NCI-H1092 (cell line): ENCODE measurements around the gene EPHB2.

ENCODE experiments used
- DNase-seq: peaks from one replicate; lab custom pipeline; 2025; lab: John Stamatoyannopoulos, UW

Gene EPHB2

GRCh38 chr1:22803833-22804232, 93.2 kb downstream of the EPHB2 start:
- DNase-seq, result no peak

- no peak for DNase-seq
These were observed 93.8 kb downstream of the EPHB2 start for GRCh38 chr1:22804406-22804805.

- no peak for DNase-seq
These were observed 94.5 kb downstream of the EPHB2 start for GRCh38 chr1:22804969-22805671.

DNA sequence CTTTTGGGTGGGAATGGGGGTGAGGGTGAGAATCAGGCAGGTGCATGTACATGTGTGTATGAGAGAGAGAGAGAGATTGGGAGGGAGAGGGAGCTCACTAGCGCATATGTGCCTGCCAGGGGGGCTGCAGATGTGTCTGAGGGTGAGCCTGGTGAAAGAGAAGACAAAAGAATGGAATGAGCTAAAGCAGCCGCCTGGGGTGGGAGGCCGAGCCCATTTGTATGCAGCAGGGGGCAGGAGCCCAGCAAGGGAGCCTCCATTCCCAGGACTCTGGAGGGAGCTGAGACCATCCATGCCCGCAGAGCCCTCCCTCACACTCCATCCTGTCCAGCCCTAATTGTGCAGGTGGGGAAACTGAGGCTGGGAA, 95.0 kb downstream of the EPHB2 start:
- peak; percentile 37 for DNase-seq

- DNase-seq, result peak; percentile 74
These were observed 95.9 kb downstream of the EPHB2 start for GRCh38 chr1:22806584-22806983.

- no peak for DNase-seq
These were observed 96.7 kb downstream of the EPHB2 start for GRCh38 chr1:22807340-22807739.

DNA sequence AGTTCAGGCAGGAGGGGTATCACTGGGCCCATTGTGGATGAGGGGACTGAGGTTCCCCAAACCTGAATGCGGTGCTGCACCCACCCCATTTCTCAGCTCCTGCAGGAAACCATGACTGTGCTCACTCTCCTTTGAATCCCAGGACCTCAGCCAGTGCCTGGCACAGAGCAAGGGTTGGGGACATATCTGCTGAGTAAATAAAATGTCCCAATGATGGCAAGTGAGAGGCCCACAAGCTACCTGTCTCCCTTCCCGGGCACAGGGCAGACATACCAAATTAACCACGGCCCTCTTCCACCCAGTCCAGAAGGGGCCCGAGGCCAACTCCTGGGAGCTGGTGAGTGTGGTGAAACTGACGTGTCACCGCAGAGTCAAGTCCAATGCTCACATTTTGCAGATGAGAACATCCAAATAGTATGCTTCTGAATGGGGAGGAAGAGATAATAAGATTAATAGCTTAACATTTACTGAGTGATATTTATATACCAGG, 97.6 kb downstream of the EPHB2 start:
- DNase-seq, result no peak

DNA sequence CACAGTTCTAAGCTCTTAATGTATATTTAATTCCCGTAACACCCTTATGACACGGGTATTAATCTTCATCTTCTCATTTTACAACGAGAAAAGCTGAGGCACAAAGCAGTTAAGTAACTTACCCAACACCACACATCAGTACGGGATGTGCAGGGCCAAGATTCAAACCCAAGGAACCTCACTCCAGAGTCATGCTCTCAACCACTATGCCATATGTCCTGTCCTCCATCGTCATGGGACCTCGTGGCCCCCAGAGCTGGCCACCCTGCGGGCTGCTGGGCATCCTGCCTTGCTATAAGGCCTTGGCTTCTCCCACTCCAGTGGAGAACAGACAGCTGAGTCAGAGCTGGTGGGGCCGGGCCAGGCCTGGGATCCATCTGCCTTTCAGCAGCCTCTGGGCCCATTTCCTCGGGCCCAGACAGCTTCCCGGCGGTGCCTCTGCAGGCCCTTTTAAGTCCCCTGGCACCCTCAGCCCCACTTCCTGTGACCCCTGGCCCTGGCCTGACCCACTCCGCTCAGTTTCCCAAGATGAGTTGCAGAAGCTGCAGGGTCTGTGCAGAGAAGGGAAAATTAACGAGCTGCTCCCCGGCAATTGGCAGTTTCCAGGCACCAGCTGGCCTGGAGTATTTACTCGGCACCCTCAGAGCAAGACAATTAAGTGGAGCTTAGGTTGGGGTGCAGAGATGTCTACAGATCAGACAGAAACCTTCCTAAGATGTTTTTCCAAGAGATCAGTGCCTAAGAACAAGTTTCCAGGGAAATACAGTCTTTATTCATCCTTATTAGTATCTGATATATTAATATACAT, 98.2 kb downstream of the EPHB2 start:
- peak; percentile 49 for DNase-seq

DNA sequence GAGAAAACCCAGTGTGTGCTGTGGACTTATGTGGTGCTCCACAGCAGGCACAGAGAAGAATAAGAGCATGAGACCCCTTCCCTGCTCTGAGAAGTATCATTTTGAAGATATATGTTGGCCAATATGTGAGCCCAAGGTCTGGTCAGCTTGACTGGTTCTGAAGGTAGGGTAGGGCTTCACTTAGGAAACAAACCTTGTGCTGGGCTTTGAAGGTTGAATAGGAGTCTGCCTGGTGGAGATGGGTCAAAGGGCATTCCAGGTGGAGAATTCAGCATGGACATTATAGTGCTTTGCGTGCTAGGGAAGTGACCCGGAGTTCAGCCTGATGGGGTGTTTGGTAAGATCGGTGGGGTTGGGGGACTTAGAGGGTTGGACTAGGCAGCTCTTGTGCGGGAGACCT, 99.1 kb downstream of the EPHB2 start:
- DNase-seq, result no peak

DNA sequence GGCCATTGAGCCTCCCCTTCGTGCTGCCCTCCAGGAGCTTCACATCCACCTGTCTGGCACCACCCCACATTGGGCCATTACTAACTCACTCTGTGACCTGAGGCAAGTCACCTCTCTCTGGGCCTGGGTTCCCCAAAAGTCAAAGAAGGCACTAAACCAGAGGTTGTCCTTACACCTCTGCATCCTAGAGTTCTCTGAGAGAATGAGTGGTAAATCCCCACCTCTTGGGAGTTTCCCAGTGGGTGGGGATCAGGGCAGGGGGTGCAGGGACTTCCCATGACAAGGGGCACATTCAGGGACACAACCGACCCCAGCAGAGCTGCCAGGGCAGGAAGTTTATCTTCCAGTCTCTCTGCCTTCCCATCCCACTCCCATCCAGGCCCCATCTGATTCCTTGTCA, 99.7 kb downstream of the EPHB2 start:
- no peak for DNase-seq

GRCh38 chr1:22812092-22812880, 101.6 kb downstream of the EPHB2 start:
- no peak for DNase-seq

DNA sequence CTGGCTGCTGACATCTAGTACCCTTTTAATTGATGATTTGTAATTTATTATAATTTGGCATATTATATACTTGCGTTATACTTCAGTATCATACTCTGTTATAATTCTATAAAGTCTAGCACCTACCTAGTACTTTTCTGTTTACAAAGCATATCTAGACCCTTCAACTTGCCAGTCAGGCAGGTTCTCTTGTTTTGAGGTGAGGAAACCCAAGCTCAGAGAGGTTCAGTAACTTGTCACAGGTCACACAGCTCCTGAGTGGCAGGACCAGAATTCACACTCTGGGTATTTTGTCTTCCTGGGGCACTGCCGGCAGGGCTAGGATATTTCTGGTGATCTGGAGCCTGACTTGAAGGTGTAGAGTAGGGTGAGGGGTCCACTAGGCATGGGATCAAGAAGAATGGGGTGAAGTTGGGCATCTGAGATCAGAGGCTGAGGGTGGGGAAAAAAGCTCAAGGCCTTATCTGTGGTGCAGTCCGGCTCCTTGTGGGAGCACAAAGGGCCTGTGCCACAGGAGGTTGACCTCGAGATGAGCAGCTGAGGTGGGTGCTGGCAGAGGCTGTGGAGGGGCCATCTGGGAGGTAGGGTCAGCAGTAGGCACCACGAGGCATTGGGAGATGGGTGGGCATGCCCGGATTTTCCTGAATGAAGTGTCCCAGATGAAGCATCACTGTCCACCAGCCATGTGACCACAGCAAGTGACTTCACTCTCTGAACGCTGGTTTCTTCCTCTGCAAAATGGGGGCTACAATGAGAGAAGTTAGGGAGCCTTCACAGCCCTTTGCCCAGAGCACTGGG, 102.6 kb downstream of the EPHB2 start:
- DNase-seq, result no peak

DNA sequence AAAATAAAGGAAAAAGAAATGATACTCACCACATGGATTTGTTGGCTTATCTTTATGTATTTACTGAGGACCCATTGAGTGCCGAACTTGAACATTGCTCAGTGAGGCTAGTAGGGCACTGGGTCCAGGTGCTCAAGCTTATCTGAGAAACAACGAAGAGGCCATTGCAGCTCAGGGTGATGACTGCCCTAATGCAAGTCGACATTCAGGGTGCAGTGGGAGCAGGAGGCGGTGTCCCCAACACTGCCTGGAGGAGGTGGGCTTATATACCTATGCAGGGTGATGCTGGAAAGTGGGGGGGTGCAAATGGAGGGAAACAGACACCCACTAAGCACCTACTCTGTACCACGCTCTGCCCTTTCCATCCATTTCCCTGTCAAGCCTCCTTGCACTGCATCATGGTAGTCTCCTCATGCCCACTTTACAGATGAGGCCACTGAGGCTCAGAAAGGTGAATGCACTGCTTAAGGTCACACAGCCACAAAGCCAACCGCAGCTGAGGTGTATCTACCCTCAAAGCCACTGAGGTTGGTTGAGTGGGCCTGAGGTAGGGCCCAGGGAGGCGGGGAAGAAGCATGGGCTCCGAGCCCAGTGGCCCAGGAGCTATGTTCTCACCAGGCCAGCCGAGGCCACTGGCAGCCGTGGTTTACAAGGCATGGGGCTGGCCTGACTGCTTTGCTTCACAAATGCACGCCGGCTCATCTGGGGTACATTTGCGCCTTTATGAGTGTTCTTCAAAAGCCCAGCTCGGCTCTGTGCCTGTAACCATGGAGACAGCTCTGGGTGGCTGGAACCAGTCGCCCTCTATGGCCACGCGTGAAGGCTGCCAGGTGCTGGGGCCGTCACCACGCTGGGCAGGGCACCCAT, 103.8 kb downstream of the EPHB2 start:
- DNase-seq, result peak; percentile 98

- DNase-seq, result no peak
These were observed 104.4 kb downstream of the EPHB2 start for GRCh38 chr1:22815043-22815365.

DNA sequence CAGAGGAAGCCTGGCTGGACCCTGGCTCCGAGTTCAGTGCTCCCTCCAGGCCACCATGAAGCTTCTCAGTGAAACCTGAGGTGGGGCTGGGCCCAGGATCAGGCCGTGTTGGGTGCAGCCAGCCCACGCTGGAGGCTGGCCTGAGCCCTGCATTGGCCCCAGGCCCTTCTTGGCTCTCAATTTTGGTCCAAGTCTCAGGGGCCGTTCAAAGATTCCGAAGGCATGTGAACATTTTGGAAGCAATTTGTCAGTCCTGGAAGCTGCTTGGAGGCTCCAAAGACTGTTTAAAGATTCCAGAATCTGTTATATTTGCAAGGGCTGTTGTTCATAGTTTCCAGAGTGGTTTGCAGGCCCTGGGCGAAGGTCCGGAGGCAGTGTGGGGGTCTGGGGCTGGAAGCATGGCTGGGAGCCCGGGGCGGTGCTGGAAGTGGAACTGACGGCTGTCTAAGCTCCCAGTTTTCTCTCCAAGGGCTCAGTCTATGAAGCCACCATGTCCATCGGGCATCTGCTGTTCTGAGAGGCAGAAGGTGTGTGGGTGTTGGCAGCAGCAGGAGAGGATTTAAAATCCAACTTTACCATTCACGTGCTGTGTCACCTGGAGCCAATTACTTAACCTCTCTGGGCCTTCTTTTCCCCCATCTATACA, 104.9 kb downstream of the EPHB2 start:
- DNase-seq, result no peak

- DNase-seq, result no peak
These were observed 105.6 kb downstream of the EPHB2 start for GRCh38 chr1:22816067-22816775.

DNA sequence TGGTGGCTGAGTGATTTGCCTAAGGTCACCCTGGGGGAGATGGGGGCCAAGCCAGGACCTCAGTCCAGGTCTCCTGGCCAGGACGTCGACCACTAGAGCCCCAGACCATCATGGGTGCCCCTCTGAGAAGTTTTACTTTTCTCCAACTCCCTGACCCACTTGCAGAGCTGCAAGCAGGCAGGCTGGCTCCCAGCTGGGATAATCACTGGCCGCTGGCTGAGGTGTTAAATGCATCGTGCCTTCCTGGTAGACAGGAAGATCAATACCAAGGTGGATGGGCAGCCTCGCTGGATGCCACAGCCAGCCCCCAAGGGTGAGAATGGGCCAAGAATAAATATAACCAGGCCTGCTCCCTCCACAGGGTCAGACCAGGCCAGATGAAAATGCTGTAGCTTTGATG, 106.2 kb downstream of the EPHB2 start:
- no peak for DNase-seq

GRCh38 chr1:22817462-22817861, 106.8 kb downstream of the EPHB2 start:
- no peak for DNase-seq

DNA sequence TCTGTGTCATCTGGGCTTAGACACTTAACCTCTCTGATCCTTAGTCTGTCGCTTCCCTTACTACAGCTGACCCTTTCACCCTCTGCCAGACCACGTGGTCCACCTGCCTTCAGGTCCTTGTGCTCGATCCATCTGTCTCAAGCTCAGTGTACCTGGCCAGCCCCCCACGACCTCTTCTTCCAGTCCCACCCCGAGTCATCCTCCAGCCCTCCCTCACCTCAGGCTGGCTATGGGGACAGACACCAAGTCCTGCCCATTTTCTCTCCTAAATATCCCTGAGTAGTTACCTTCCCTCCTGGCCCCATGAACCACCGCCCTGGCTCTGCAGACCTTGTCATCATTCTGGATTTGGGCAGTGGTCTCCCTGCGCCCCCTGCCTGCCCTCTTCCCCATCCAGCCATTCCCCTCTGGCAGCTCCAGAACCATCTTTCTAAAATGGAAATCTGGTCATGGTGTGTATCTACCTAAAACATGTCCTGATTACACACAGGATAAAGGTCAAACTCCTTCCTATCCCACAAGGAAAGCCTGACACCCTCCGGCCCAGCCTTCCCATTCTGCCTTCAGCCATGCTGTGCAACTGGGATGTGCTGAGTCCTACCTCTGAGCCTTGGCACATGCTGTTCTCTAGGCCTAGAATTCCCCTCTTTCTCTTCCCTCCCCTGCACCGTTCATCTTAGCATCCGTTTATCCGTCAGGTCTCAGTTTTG, 107.6 kb downstream of the EPHB2 start:
- no peak for DNase-seq
